ENCODE data around the gene SNN.

- TF ChIP-seq POLR2A (IDR thresholded peaks at IDR 0.05; ENCODE audit: control extremely low read depth in 1 of 2, low read depth in 2 of 2, low read length in 2 of 2): no peak
- no peak for TF ChIP-seq JUN (IDR thresholded peaks at IDR 0.05; ENCODE audit: low read depth, low read length)
- TF ChIP-seq EZH2 (IDR thresholded peaks at IDR 0.05; ENCODE audit: low read depth, low read length, severe bottlenecking): no peak
- no peak for TF ChIP-seq SP2 (IDR thresholded peaks at IDR 0.05; ENCODE audit: low read length)
- TF ChIP-seq, protein P1, sequence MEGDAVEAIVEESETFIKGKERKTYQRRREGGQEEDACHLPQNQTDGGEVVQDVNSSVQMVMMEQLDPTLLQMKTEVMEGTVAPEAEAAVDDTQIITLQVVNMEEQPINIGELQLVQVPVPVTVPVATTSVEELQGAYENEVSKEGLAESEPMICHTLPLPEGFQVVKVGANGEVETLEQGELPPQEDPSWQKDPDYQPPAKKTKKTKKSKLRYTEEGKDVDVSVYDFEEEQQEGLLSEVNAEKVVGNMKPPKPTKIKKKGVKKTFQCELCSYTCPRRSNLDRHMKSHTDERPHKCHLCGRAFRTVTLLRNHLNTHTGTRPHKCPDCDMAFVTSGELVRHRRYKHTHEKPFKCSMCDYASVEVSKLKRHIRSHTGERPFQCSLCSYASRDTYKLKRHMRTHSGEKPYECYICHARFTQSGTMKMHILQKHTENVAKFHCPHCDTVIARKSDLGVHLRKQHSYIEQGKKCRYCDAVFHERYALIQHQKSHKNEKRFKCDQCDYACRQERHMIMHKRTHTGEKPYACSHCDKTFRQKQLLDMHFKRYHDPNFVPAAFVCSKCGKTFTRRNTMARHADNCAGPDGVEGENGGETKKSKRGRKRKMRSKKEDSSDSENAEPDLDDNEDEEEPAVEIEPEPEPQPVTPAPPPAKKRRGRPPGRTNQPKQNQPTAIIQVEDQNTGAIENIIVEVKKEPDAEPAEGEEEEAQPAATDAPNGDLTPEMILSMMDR (IDR thresholded peaks at IDR 0.05; ENCODE audit: control extremely low read depth in 1 of 3, insufficient read depth in 1 of 3, low read depth in 1 of 3, low read length in 3 of 3): no peak
- TF ChIP-seq BCL11A (IDR thresholded peaks at IDR 0.05; ENCODE audit: low read depth in 2 of 2, low read length in 2 of 2): no peak
- no peak for TF ChIP-seq RAD21 (IDR thresholded peaks at IDR 0.05 in 1 of 2, conservative IDR thresholded peaks at IDR 0.05 in 1 of 2; ENCODE audit: low read depth in 2 of 2, low read length in 2 of 2)
- TF ChIP-seq CHD2 (IDR thresholded peaks at IDR 0.05; ENCODE audit: low read length): no peak
- TF ChIP-seq EP300 (IDR thresholded peaks at IDR 0.05; ENCODE audit: borderline replicate concordance in 1 of 2, low read depth in 2 of 2, low read length in 2 of 2): no peak
- TF ChIP-seq, protein P2, sequence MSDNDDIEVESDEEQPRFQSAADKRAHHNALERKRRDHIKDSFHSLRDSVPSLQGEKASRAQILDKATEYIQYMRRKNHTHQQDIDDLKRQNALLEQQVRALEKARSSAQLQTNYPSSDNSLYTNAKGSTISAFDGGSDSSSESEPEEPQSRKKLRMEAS (IDR thresholded peaks at IDR 0.05): no peak
- TF ChIP-seq SIN3A (conservative IDR thresholded peaks at IDR 0.05 in 1 of 2, IDR thresholded peaks at IDR 0.05 in 1 of 2; ENCODE audit: low read depth in 1 of 2, low read length in 2 of 2): no peak
- no peak for TF ChIP-seq RXRA (IDR thresholded peaks at IDR 0.05; ENCODE audit: insufficient read depth, low read depth, low read length)
- no peak for TF ChIP-seq NRF1 (IDR thresholded peaks at IDR 0.05; ENCODE audit: low read depth, low read length)
- TF ChIP-seq GABPA (IDR thresholded peaks at IDR 0.05; ENCODE audit: borderline replicate concordance, insufficient read depth, low read length): no peak
These were observed 41.0 kb upstream of the SNN start for GRCh38 chr16:11627292-11627663.
